Cardiac muscle cell (in vitro differentiated cells and primary cell): ENCODE results near the gene ATG13. TPM values are rescaled to one million over a fixed set of nuclear protein-coding genes. Genes with fewer than 3 reads are reported as not detected.

ENCODE experiments used
- DNase-seq, 2 donors: peaks; one replicate each; pipeline versions ENCODE4 v3.0.0 to v3.0.0-alpha.2; 2010 to 2017; ENCODE audit warnings: low read depth in 1 of 2, low spot score in 1 of 2
- H3K27ac ChIP-seq: fragments of 200-600 bp; sonication (generic); 2 replicates; pipeline ENCODE4 v1.5.1; 2016
- H3K27me3 ChIP-seq: fragments of 200-600 bp; sonication (generic); 2 replicates; pipeline ENCODE4 v1.6.0; 2016; ENCODE audit warnings: control low read depth
- H3K36me3 ChIP-seq: fragments of 200-600 bp; sonication (generic); 2 replicates; pipeline ENCODE4 v1.5.1; 2016; ENCODE audit warnings: control low read depth
- H3K4me1 ChIP-seq: fragments of 200-600 bp; sonication (generic); 2 replicates; pipeline ENCODE4 v1.8.1; 2017; ENCODE audit warnings: low read depth, mild to moderate bottlenecking, mixed run types
- H3K4me3 ChIP-seq: fragments of 200-600 bp; sonication (generic); 2 replicates; pipeline ENCODE4 v1.5.1; 2016; ENCODE audit warnings: mild to moderate bottlenecking
- H3K9me3 ChIP-seq: fragments of 200-600 bp; sonication (generic); 2 replicates; pipeline ENCODE4 v1.5.1; 2017; ENCODE audit warnings: low read depth, mild to moderate bottlenecking, control low read depth
- CTCF ChIP-seq: IDR thresholded peaks from 2 replicates; pipeline ENCODE4 v1.5.1; 2012; ENCODE audit warnings: low read depth, mild to moderate bottlenecking, low read length
- polyA plus RNA-seq: library from polyadenylated mRNA; unstranded; fragments of >200 nt; fragmentation: Nextera tagmentation; extraction: Ambion mirVana; gene quantifications from 2 replicates; pipeline ENCODE4 v1.2.1, GENCODE V29; 2016
- total RNA-seq: library from RNA; depleted of rRNA; stranded (reverse); fragments of >200 nt; gene quantifications from 2 replicates; pipeline ENCODE4 v1.2.3, GENCODE V29; 2016

Gene ATG13
- total and polyA plus RNA-seq, 2 experiments from 2014 or later: 56.8 to 78.5 TPM

GRCh38 chr11:46677991-46678740 lies 60.8 kb downstream of the ATG13 start:
- no peak for TF ChIP-seq CTCF
- Histone ChIP-seq H3K36me3 (peaks cover 34% of the 10 kb centered on the region), H3K9me3 (no peaks in the 10 kb centered on the region), H3K4me1 (peaks cover 14% of the 10 kb centered on the region), H3K27ac (no peak overlapping the region), H3K4me3 (no peak overlapping the region), H3K27me3 (no peaks in the 10 kb centered on the region)
- DNase-seq: no peak

GRCh38 chr11:46678741-46679130 lies 61.4 kb downstream of the ATG13 start:
- Histone ChIP-seq H3K9me3 (no peaks in the 10 kb centered on the region), H3K27ac (no peak overlapping the region), H3K4me3 (no peak overlapping the region), H3K36me3 (peaks cover 30% of the 10 kb centered on the region), H3K4me1 (peaks cover 14% of the 10 kb centered on the region), H3K27me3 (no peaks in the 10 kb centered on the region)
- DNase-seq: no peak
- TF ChIP-seq CTCF: no peak

GRCh38 chr11:46679241-46680163 lies 62.1 kb downstream of the ATG13 start:
- no peaks in the 10 kb centered on the region for H3K27me3 ChIP-seq
- no peak for DNase-seq
- peaks cover 30% of the 10 kb centered on the region for H3K36me3 ChIP-seq
- no peak for TF ChIP-seq CTCF
- H3K4me1 ChIP-seq: peaks cover 8% of the 10 kb centered on the region
- H3K9me3 ChIP-seq: no peaks in the 10 kb centered on the region
- no peak overlapping the region for H3K27ac ChIP-seq
- H3K4me3 ChIP-seq: no peak overlapping the region

- Histone ChIP-seq H3K27me3 (no peaks in the 10 kb centered on the region), H3K4me1 (peaks cover under 1% of the 10 kb centered on the region), H3K36me3 (peaks cover 30% of the 10 kb centered on the region), H3K4me3 (no peak overlapping the region), H3K9me3 (no peaks in the 10 kb centered on the region), H3K27ac (no peak overlapping the region)
- no peak for TF ChIP-seq CTCF
- DNase-seq: no peak
Observed at GRCh38 chr11:46680164-46680760, 62.9 kb downstream of the ATG13 start.

- Histone ChIP-seq H3K4me1 (no peaks in the 10 kb centered on the region), H3K4me3 (no peak overlapping the region), H3K27ac (no peak overlapping the region), H3K9me3 (no peaks in the 10 kb centered on the region), H3K36me3 (peaks cover 30% of the 10 kb centered on the region), H3K27me3 (no peaks in the 10 kb centered on the region)
- TF ChIP-seq CTCF: no peak
- DNase-seq: no peak
Observed at GRCh38 chr11:46680815-46681214, 63.5 kb downstream of the ATG13 start.
